ENCODE results near the gene RFK. TPM values are rescaled to one million over a fixed set of nuclear protein-coding genes. Genes with fewer than 3 reads are reported as not detected.

The RFK gene
- total RNA-seq, 2 experiments from 2014 or later: 4.2 to 5.2 TPM

- no peak overlapping the region for H3K4me3 Mint-ChIP-seq
- intact Hi-C loops (cut with micrococcal nuclease): no loop called here
- no peak overlapping the region for H3K27ac Mint-ChIP-seq
These were observed 10.2 kb upstream of the RFK start for GRCh38 chr9:76404401-76404800.

GRCh38 chr9:76403352-76403751, 9.1 kb upstream of the RFK start:
- CTCF ChIA-PET: interaction anchor here (1.3 kb wide), 1 partner anchor 9 kb away, joined by 6 read pairs; the partner anchor contains the start of gene RFK
- Mint-ChIP-seq H3K36me3 (ENCODE audit: low read depth) (no peaks in the 10 kb centered on the region), H3K4me3 (peak overlapping the region; percentile 0), H3K27ac (no peak overlapping the region), H3K4me1 (ENCODE audit: low read depth) (peaks cover 10% of the 10 kb centered on the region), H3K9me3 (no peaks in the 10 kb centered on the region), H3K27me3 (ENCODE audit: low read depth) (no peaks in the 10 kb centered on the region)
- intact Hi-C loops (cut with micrococcal nuclease): loop anchor here (1.0 to 2.0 kb wide), 7 partner anchors 9 to 301 kb away; partner anchors contain the start of gene RFK
- DNase-seq: peak; percentile 34

More at GRCh38 chr9:76404401-76404800, 10.2 kb upstream of the RFK start:
- Mint-ChIP-seq H3K9me3 (no peaks in the 10 kb centered on the region), H3K4me1 (ENCODE audit: low read depth) (peaks cover 10% of the 10 kb centered on the region), H3K36me3 (ENCODE audit: low read depth) (no peaks in the 10 kb centered on the region), H3K27me3 (ENCODE audit: low read depth) (no peaks in the 10 kb centered on the region)
- no peak for DNase-seq
- CTCF ChIA-PET: interaction anchor here (0.6 to 1.7 kb wide), 11 partner anchors 8 to 300 kb away, joined by 3 to 9 read pairs (median 3); no protein-coding TSS in a partner anchor

DNA sequence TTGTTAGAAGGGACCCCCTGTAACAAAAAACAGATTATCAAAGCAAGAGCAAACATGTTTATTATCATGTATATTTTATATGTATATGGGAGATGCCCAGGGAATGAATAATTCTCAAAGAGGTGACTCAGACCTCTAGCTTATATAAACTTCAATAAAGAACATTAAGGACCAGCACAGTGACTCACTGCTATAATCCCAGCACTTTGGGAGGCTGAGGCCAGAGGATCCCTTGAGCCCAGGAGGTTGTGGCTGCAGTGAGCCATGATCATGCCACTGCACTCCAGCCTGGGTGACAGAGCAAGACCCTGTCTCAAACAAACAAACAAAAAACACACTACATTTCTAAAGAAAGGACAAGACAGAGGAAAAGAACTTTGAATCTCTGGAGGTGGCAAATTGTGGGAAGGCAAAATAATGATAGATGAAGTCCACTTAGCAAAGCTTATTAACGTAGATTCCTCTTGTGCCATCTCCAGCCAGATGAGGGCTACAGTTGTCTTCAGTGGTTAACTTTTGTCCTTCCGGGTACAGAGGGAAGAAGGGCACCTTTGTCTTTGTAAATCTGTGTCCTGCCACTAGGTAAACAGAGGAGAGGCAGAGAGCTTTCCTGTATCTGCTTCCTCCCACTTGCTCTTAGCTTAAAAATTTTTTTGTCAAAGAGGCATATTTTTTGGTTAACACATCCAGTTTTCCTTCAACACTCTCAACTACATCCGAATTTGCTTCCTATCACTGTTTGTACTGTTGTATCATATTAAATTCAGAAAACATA, 7.5 kb upstream of the RFK start:
- intact Hi-C loops (cut with micrococcal nuclease): loop anchor here (2.0 kb wide), 2 partner anchors 17 to 249 kb away; no protein-coding TSS in a partner anchor
- CTCF ChIA-PET: interaction anchor here (0.5 to 1.9 kb wide), 4 partner anchors 7 to 582 kb away, joined by 3 to 6 read pairs (median 5); partner anchors contain the start of gene RFK
- no peak for DNase-seq
- Mint-ChIP-seq H3K4me1 (ENCODE audit: low read depth) (peaks cover 10% of the 10 kb centered on the region), H3K27me3 (ENCODE audit: low read depth) (no peaks in the 10 kb centered on the region), H3K27ac (no peak overlapping the region), H3K36me3 (ENCODE audit: low read depth) (no peaks in the 10 kb centered on the region), H3K9me3 (no peaks in the 10 kb centered on the region), H3K4me3 (no peak overlapping the region)

GRCh38 chr9:76401176-76401575, 7.0 kb upstream of the RFK start:
- no peaks in the 10 kb centered on the region for H3K36me3 Mint-ChIP-seq (ENCODE audit: low read depth)
- intact Hi-C loops (cut with micrococcal nuclease): no loop called here

GRCh38 chr9:76400534-76401096, 6.4 kb upstream of the RFK start:
- Mint-ChIP-seq H3K4me3 (no peak overlapping the region), H3K36me3 (ENCODE audit: low read depth) (no peaks in the 10 kb centered on the region), H3K27ac (no peak overlapping the region), H3K27me3 (ENCODE audit: low read depth) (no peaks in the 10 kb centered on the region), H3K9me3 (no peaks in the 10 kb centered on the region), H3K4me1 (ENCODE audit: low read depth) (peaks cover 13% of the 10 kb centered on the region)
- intact Hi-C loops (cut with micrococcal nuclease): no loop called here
- no peak for DNase-seq
- CTCF ChIA-PET: interaction anchor here (1.4 kb wide), 1 partner anchor 304 kb away, joined by 4 read pairs; no protein-coding TSS in a partner anchor

More at GRCh38 chr9:76401176-76401575, 7.0 kb upstream of the RFK start:
- DNase-seq: no peak
- Mint-ChIP-seq H3K4me3 (no peak overlapping the region), H3K27ac (no peak overlapping the region), H3K4me1 (ENCODE audit: low read depth) (peaks cover 10% of the 10 kb centered on the region), H3K27me3 (ENCODE audit: low read depth) (no peaks in the 10 kb centered on the region), H3K9me3 (no peaks in the 10 kb centered on the region)
- CTCF ChIA-PET: interaction anchor here (1.4 to 1.9 kb wide), 2 partner anchors 19 to 304 kb away, joined by 4 to 6 read pairs; no protein-coding TSS in a partner anchor

GRCh38 chr9:76399856-76400255, 5.6 kb upstream of the RFK start:
- no peaks in the 10 kb centered on the region for H3K27me3 Mint-ChIP-seq (ENCODE audit: low read depth)

GRCh38 chr9:76396597-76396996, 2.4 kb upstream of the RFK start:
- no peak overlapping the region for H3K4me3 Mint-ChIP-seq
- intact Hi-C loops (cut with micrococcal nuclease): loop anchor here (10.0 kb wide), 2 partner anchors 1058 to 1372 kb away; partner anchors contain the start of gene CARNMT1
- CTCF ChIA-PET: no interaction called here
- peaks cover 12% of the 10 kb centered on the region for H3K36me3 Mint-ChIP-seq (ENCODE audit: low read depth)
- H3K27me3 Mint-ChIP-seq (ENCODE audit: low read depth): no peaks in the 10 kb centered on the region
- peaks cover 4% of the 10 kb centered on the region for H3K9me3 Mint-ChIP-seq
- DNase-seq: no peak
- peaks cover 19% of the 10 kb centered on the region for H3K4me1 Mint-ChIP-seq (ENCODE audit: low read depth)
- no peak overlapping the region for H3K27ac Mint-ChIP-seq

More at GRCh38 chr9:76399856-76400255, 5.6 kb upstream of the RFK start:
- no peaks in the 10 kb centered on the region for H3K9me3 Mint-ChIP-seq
- H3K27ac Mint-ChIP-seq: no peak overlapping the region
- no peak overlapping the region for H3K4me3 Mint-ChIP-seq
- intact Hi-C loops (cut with micrococcal nuclease): loop anchor here (10.0 kb wide), 2 partner anchors 1055 to 1375 kb away; partner anchors contain the start of gene CARNMT1
- no peaks in the 10 kb centered on the region for H3K36me3 Mint-ChIP-seq (ENCODE audit: low read depth)
- peaks cover 16% of the 10 kb centered on the region for H3K4me1 Mint-ChIP-seq (ENCODE audit: low read depth)
- no peak for DNase-seq
- CTCF ChIA-PET: interaction anchor here (0.6 kb wide), 1 partner anchor 764 kb away, joined by 3 read pairs; no protein-coding TSS in a partner anchor

GRCh38 chr9:76396144-76396543, 1.9 kb upstream of the RFK start:
- DNase-seq: no peak
- Mint-ChIP-seq H3K4me3 (no peak overlapping the region), H3K4me1 (ENCODE audit: low read depth) (peaks cover 22% of the 10 kb centered on the region), H3K36me3 (ENCODE audit: low read depth) (peaks cover 14% of the 10 kb centered on the region), H3K27me3 (ENCODE audit: low read depth) (no peaks in the 10 kb centered on the region), H3K9me3 (peaks cover 4% of the 10 kb centered on the region), H3K27ac (no peak overlapping the region)
- intact Hi-C loops (cut with micrococcal nuclease): loop anchor here (10.0 kb wide), 2 partner anchors 1059 to 1371 kb away; partner anchors contain the start of gene CARNMT1
- CTCF ChIA-PET: no interaction called here

DNA sequence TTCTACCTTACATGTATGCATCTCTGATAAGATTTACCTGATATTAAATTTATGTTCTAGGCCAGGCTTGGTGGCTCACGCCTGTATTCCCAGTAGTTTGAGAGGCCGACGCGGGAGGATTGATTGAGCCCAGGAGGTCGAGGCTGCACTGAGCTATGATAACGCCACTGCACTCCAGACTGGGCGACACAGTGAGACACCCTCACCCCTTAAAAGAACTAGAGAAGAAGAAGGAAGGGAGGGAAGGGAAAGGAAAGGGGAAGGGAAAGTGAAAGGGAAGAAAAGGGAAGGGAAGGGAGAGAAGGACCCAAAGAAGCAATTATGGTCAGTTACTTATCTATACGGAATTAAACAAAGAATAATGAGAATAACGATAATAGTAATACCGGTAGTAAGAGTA, 1.2 kb upstream of the RFK start:
- peaks cover 4% of the 10 kb centered on the region for H3K9me3 Mint-ChIP-seq
- CTCF ChIA-PET: interaction anchor here (1.3 to 1.7 kb wide), 3 partner anchors 10 to 309 kb away, joined by 3 to 6 read pairs (median 4); no protein-coding TSS in a partner anchor
- no peak overlapping the region for H3K27ac Mint-ChIP-seq

DNA sequence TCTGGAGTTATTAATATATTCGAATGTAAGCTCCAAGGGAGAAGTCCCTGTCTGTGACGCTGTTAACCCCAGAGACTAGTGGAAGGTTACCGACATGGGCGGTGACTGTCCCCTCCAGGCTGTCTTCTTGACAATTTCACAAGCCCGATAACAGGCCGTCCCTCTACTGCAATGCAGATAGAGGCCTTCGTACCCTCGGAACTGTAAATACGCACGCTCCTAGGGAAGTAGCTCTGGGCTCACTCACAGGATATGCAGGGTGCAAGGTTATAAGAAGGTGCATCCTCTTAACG, 680 bp upstream of the RFK start:
- DNase-seq: peak; percentile 63
- peaks cover 18% of the 10 kb centered on the region for H3K36me3 Mint-ChIP-seq (ENCODE audit: low read depth)
- H3K27me3 Mint-ChIP-seq (ENCODE audit: low read depth): no peaks in the 10 kb centered on the region
- peak overlapping the region; percentile 92 for H3K27ac Mint-ChIP-seq
- intact Hi-C loops (cut with micrococcal nuclease): loop anchor here (1.0 to 10.0 kb wide), 14 partner anchors 8 to 1370 kb away; partner anchors contain the start of genes CARNMT1, GCNT1, NMRK1 and OSTF1
- peak overlapping the region; percentile 96 for H3K4me3 Mint-ChIP-seq
- CTCF ChIA-PET: interaction anchor here (0.6 to 3.2 kb wide), 8 partner anchors 8 to 1807 kb away, joined by 3 to 13 read pairs (median 4); no protein-coding TSS in a partner anchor
- peaks cover 4% of the 10 kb centered on the region for H3K9me3 Mint-ChIP-seq
- peaks cover 25% of the 10 kb centered on the region for H3K4me1 Mint-ChIP-seq (ENCODE audit: low read depth)

More for the DNA sequence above, 1.2 kb upstream of the RFK start:
- intact Hi-C loops (cut with micrococcal nuclease): loop anchor here (2.0 to 10.0 kb wide), 6 partner anchors 43 to 1371 kb away; partner anchors contain the start of genes CARNMT1 and PCSK5
- DNase-seq: no peak
- H3K4me1 Mint-ChIP-seq (ENCODE audit: low read depth): peaks cover 25% of the 10 kb centered on the region
- peak overlapping the region; percentile 26 for H3K4me3 Mint-ChIP-seq
- no peaks in the 10 kb centered on the region for H3K27me3 Mint-ChIP-seq (ENCODE audit: low read depth)
- peaks cover 17% of the 10 kb centered on the region for H3K36me3 Mint-ChIP-seq (ENCODE audit: low read depth)

DNA sequence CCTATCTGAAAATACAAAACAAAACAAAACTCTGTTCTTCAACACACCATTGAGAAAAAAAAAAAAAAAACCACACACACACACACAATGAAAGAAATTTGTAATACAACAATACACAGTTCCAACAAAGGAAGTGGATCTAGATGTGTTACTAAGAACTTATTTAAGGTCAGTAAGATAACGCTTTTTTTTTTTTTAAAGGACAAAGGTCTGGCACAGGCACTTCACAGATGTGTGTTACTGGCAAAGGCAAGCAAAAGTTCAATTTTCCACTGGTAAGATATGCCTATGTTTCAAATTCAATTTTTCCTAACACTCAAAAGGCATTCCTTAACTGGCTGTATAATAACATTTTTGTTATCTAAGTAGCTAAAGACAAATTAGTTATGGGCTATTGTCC, 3.6 kb downstream of the RFK start:
- CTCF ChIA-PET: no interaction called here
- Mint-ChIP-seq H3K27ac (no peak overlapping the region), H3K4me1 (ENCODE audit: low read depth) (peaks cover 22% of the 10 kb centered on the region), H3K36me3 (ENCODE audit: low read depth) (peaks cover 28% of the 10 kb centered on the region), H3K27me3 (ENCODE audit: low read depth) (no peaks in the 10 kb centered on the region), H3K4me3 (no peak overlapping the region), H3K9me3 (peaks cover 4% of the 10 kb centered on the region)
- intact Hi-C loops (cut with micrococcal nuclease): loop anchor here (5.0 to 10.0 kb wide), 5 partner anchors 368 to 1366 kb away; partner anchors contain the start of genes CARNMT1, NMRK1 and OSTF1
- no peak for DNase-seq

GRCh38 chr9:76379494-76379893, 14.7 kb downstream of the RFK start:
- no peak for DNase-seq
- Mint-ChIP-seq H3K4me1 (ENCODE audit: low read depth) (no peaks in the 10 kb centered on the region), H3K4me3 (no peak overlapping the region), H3K27ac (no peak overlapping the region), H3K36me3 (ENCODE audit: low read depth) (peaks cover 11% of the 10 kb centered on the region), H3K27me3 (ENCODE audit: low read depth) (no peaks in the 10 kb centered on the region), H3K9me3 (no peaks in the 10 kb centered on the region)
- intact Hi-C loops (cut with micrococcal nuclease): no loop called here
- CTCF ChIA-PET: interaction anchor here (0.7 to 2.4 kb wide), 2 partner anchors 14 to 119 kb away, joined by 4 to 13 read pairs; partner anchors contain the start of gene RFK

Data from activated naive CD4-positive, alpha-beta T cell treated with anti-CD3 and anti-CD28 coated beads for 36 hours (primary cell).